ENCODE results near the gene ATP11A.

Gene ATP11A

GRCh38 chr13:112891477-112892401, 201.9 kb downstream of the ATP11A start:
- Histone ChIP-seq H3K27ac (ENCODE audit: low read depth, low read length) (peak overlapping the region; percentile 89), H3K4me3 (ENCODE audit: low read depth, low read length) (peak overlapping the region; percentile 0; the same call in 1 of the 2 replicates), H3K36me3 (ENCODE audit: control insufficient read depth, insufficient read depth, low read length) (no peaks in the 10 kb centered on the region), H3K27me3 (ENCODE audit: control insufficient read depth, insufficient read depth, low read length) (peaks cover 28% of the 10 kb centered on the region), H3K4me1 (ENCODE audit: control insufficient read depth, insufficient read depth, low read length) (peaks cover 38% of the 10 kb centered on the region), H3K9ac (ENCODE audit: low read depth, low read length) (peak overlapping the region; percentile 45; the same call in 1 of the 2 replicates), H3K9me3 (ENCODE audit: control insufficient read depth, insufficient read depth, low read length) (no peaks in the 10 kb centered on the region)

DNA sequence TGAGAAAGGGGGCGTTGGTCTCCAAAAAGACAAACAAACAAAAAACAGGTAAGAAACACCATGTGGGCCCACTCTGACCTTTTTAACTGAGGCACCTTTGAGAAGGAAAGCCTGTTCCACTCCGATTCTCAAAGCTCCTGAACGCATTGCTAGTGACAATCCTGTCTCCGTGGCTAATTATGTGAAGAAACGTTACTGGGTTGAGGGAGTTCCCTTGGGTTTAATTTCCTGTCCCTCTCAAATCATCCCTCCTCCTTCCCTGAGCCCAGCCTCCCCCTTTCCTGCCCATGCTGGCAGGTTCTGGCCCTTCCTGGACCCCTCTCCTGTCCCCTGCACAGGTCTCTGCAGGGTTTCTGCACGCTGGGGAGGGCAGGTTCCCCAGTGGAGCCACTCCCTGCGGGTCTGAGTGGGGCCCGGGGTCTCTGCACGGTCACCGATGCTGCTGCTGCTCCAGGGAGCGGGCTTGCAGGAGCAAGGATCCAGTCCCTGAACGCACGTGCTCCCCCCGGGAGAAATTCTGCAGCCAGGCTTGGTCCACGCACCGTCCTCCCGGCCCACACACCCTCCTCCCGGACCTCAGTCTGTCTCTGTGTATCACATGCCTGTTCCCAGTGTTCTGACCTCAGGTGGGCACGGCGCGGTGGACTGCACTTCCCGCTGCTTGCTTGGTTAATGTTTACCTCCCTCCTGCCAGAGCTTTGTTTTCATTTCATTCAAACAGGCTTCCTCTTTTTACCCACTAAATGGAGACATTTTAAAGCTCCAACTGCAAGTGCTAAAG, 202.8 kb downstream of the ATP11A start:
- H3K4me3 ChIP-seq (ENCODE audit: low read depth, low read length) = peak overlapping the region; percentile 57; the same call in 1 of the 2 replicates
- peak overlapping the region; percentile 89 for H3K27ac ChIP-seq (ENCODE audit: low read depth, low read length)
- peaks cover 38% of the 10 kb centered on the region for H3K4me1 ChIP-seq (ENCODE audit: control insufficient read depth, insufficient read depth, low read length)
- peaks cover 3% of the 10 kb centered on the region; the same call in 1 of the 2 replicates for H3K36me3 ChIP-seq (ENCODE audit: control insufficient read depth, insufficient read depth, low read length)
- peaks cover 28% of the 10 kb centered on the region for H3K27me3 ChIP-seq (ENCODE audit: control insufficient read depth, insufficient read depth, low read length)
- no peak overlapping the region for H3K9ac ChIP-seq (ENCODE audit: low read depth, low read length)
- no peaks in the 10 kb centered on the region for H3K9me3 ChIP-seq (ENCODE audit: control insufficient read depth, insufficient read depth, low read length)

- Histone ChIP-seq H3K9ac (ENCODE audit: low read depth, low read length) (no peak overlapping the region), H3K27me3 (ENCODE audit: control insufficient read depth, insufficient read depth, low read length) (peaks cover 28% of the 10 kb centered on the region), H3K4me1 (ENCODE audit: control insufficient read depth, insufficient read depth, low read length) (peaks cover 38% of the 10 kb centered on the region), H3K27ac (ENCODE audit: low read depth, low read length) (peak overlapping the region; percentile 87), H3K9me3 (ENCODE audit: control insufficient read depth, insufficient read depth, low read length) (no peaks in the 10 kb centered on the region), H3K4me3 (ENCODE audit: low read depth, low read length) (peak overlapping the region; percentile 57), H3K36me3 (ENCODE audit: control insufficient read depth, insufficient read depth, low read length) (peaks cover 3% of the 10 kb centered on the region; the same call in 1 of the 2 replicates)
Measured at GRCh38 chr13:112893207-112893569, 203.3 kb downstream of the ATP11A start.

- peaks cover 28% of the 10 kb centered on the region for H3K27me3 ChIP-seq (ENCODE audit: control insufficient read depth, insufficient read depth, low read length)
- H3K27ac ChIP-seq (ENCODE audit: low read depth, low read length) = peak overlapping the region; percentile 87
- H3K36me3 ChIP-seq (ENCODE audit: control insufficient read depth, insufficient read depth, low read length) = peaks cover 3% of the 10 kb centered on the region; the same call in 1 of the 2 replicates
- no peaks in the 10 kb centered on the region for H3K9me3 ChIP-seq (ENCODE audit: control insufficient read depth, insufficient read depth, low read length)
- peaks cover 38% of the 10 kb centered on the region for H3K4me1 ChIP-seq (ENCODE audit: control insufficient read depth, insufficient read depth, low read length)
- peak overlapping the region; percentile 57 for H3K4me3 ChIP-seq (ENCODE audit: low read depth, low read length)
- H3K9ac ChIP-seq (ENCODE audit: low read depth, low read length) = peak overlapping the region; percentile 42; the same call in 1 of the 2 replicates
Measured at GRCh38 chr13:112893570-112894422, 204.0 kb downstream of the ATP11A start.

DNA sequence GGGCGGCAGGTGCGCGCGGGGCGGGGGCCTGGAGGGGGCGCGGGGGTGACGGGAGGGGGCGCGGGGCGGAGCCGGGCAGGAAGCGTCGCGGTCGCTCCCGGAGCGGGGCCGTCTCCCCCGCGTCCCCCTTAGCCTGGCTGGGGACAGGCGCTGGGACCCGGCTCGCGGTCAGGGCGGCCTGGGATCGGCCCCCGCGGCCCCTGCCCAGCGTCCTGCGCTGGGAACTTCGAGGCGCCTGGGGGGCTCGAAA, 204.5 kb downstream of the ATP11A start:
- Histone ChIP-seq H3K4me1 (ENCODE audit: control insufficient read depth, insufficient read depth, low read length) (peaks cover 38% of the 10 kb centered on the region), H3K36me3 (ENCODE audit: control insufficient read depth, insufficient read depth, low read length) (peaks cover 3% of the 10 kb centered on the region; the same call in 1 of the 2 replicates), H3K27ac (ENCODE audit: low read depth, low read length) (peak overlapping the region; percentile 42), H3K9ac (ENCODE audit: low read depth, low read length) (no peak overlapping the region), H3K4me3 (ENCODE audit: low read depth, low read length) (peak overlapping the region; percentile 65), H3K9me3 (ENCODE audit: control insufficient read depth, insufficient read depth, low read length) (no peaks in the 10 kb centered on the region), H3K27me3 (ENCODE audit: control insufficient read depth, insufficient read depth, low read length) (peaks cover 28% of the 10 kb centered on the region)

DNA sequence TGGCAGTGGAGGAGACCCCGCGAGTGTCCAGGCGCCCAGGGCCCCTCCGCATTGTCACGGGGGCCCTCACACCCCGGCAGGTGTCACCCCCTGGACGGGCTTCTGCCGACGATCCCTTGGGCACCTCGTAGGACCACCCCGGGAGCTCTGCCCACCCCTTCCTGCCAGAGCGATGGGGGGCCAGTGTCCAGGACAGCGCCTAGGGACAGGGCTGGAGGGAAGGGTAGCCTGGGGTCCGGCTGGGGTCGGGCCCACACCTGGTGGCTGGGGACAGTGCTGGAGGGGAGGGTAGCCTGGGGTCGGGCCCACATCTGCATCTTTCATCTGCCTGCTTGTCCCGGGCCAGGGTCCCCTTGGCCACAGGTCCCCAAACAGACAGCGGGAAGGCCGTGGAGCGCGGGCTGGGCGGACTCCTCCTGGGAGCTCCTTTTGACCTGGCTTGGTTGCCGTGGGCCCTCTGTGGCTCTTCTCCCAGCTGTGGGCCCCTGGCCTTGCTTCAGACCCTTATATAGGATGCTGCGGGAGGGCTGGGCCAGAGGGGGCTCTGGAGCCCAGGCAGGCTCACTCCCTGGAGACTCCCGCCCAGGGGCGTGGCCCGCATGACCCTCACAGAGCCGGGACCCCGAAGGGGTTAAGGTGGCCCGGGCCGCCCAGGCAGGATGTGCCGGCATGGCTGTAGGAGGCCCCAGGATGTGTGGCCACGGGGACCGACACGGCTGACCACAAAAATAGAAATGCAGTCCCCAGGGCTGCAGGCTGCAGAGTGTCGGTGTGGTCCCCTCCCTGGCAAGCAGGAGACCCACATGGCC, 205.0 kb downstream of the ATP11A start:
- no peaks in the 10 kb centered on the region for H3K9me3 ChIP-seq (ENCODE audit: control insufficient read depth, insufficient read depth, low read length)
- H3K27ac ChIP-seq (ENCODE audit: low read depth, low read length) = peak overlapping the region; percentile 42
- H3K4me3 ChIP-seq (ENCODE audit: low read depth, low read length) = peak overlapping the region; percentile 65
- H3K36me3 ChIP-seq (ENCODE audit: control insufficient read depth, insufficient read depth, low read length) = peaks cover 3% of the 10 kb centered on the region; the same call in 1 of the 2 replicates
- H3K4me1 ChIP-seq (ENCODE audit: control insufficient read depth, insufficient read depth, low read length) = peaks cover 38% of the 10 kb centered on the region
- peaks cover 28% of the 10 kb centered on the region for H3K27me3 ChIP-seq (ENCODE audit: control insufficient read depth, insufficient read depth, low read length)
- no peak overlapping the region for H3K9ac ChIP-seq (ENCODE audit: low read depth, low read length)

DNA sequence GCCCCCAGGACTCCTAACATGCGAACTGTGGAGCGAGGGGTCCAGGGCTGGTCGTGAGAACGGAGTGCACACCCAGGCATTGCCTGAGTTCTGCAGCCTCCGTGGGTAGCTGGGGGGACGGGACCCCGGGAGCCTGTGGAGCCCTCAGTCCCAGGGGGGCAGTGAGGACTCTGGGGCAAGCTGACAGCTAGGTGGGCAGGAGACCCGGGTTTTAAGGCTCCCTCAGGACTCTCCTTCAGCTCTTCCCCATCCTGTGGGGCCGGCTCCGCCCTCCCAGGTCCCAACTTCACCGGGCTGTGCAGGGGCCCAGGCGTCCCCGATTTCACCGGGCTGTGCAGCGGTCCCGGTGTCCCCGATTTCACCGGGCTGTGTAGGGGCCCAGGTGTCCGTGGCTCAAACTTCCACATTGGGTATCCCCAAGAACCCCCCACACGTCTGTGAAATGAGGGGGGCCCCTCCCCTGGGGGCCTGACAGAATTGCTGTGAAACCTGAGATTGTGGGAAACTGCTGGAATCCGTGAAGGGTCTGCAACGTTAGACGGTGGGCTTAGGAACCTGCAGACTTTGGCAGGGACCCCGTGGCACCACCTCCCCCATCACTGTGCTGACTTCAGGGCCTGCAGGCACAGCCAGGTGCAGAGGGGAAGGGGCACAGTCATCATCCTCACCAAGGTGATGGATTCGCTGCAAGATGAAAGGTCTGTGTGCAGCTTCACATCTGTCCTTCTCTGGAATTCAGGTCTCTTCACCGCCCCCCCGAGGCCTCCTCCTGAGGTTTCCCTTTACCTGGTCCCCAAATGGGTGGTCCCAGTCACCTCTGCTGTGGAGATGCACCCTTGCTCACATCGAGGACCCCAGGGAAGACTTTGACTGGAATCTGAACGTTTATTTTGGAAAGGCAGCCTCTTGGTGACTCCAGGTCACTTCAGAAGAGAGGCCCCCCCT, 206.0 kb downstream of the ATP11A start:
- Histone ChIP-seq H3K9ac (ENCODE audit: low read depth, low read length) (no peak overlapping the region), H3K4me3 (ENCODE audit: low read depth, low read length) (peak overlapping the region; percentile 65; the same call in 1 of the 2 replicates), H3K9me3 (ENCODE audit: control insufficient read depth, insufficient read depth, low read length) (no peaks in the 10 kb centered on the region), H3K4me1 (ENCODE audit: control insufficient read depth, insufficient read depth, low read length) (peaks cover 34% of the 10 kb centered on the region), H3K27me3 (ENCODE audit: control insufficient read depth, insufficient read depth, low read length) (peaks cover 22% of the 10 kb centered on the region), H3K36me3 (ENCODE audit: control insufficient read depth, insufficient read depth, low read length) (peaks cover 3% of the 10 kb centered on the region; the same call in 1 of the 2 replicates), H3K27ac (ENCODE audit: low read depth, low read length) (no peak overlapping the region)

- Histone ChIP-seq H3K4me1 (ENCODE audit: control insufficient read depth, insufficient read depth, low read length) (peaks cover 32% of the 10 kb centered on the region), H3K9ac (ENCODE audit: low read depth, low read length) (no peak overlapping the region), H3K27me3 (ENCODE audit: control insufficient read depth, insufficient read depth, low read length) (peaks cover 12% of the 10 kb centered on the region), H3K9me3 (ENCODE audit: control insufficient read depth, insufficient read depth, low read length) (no peaks in the 10 kb centered on the region), H3K36me3 (ENCODE audit: control insufficient read depth, insufficient read depth, low read length) (peaks cover 3% of the 10 kb centered on the region; the same call in 1 of the 2 replicates), H3K27ac (ENCODE audit: low read depth, low read length) (no peak overlapping the region), H3K4me3 (ENCODE audit: low read depth, low read length) (no peak overlapping the region)
Measured at GRCh38 chr13:112896736-112897602, 207.1 kb downstream of the ATP11A start.

GRCh38 chr13:112897603-112897955, 207.7 kb downstream of the ATP11A start:
- Histone ChIP-seq H3K36me3 (ENCODE audit: control insufficient read depth, insufficient read depth, low read length) (peaks cover 3% of the 10 kb centered on the region; the same call in 1 of the 2 replicates), H3K4me1 (ENCODE audit: control insufficient read depth, insufficient read depth, low read length) (peaks cover 32% of the 10 kb centered on the region), H3K27me3 (ENCODE audit: control insufficient read depth, insufficient read depth, low read length) (peaks cover 6% of the 10 kb centered on the region), H3K27ac (ENCODE audit: low read depth, low read length) (no peak overlapping the region), H3K4me3 (ENCODE audit: low read depth, low read length) (no peak overlapping the region), H3K9me3 (ENCODE audit: control insufficient read depth, insufficient read depth, low read length) (no peaks in the 10 kb centered on the region), H3K9ac (ENCODE audit: low read depth, low read length) (no peak overlapping the region)
